Measurements from ENCODE around the gene RGS21. TPM values are rescaled to one million over a fixed set of nuclear protein-coding genes. Genes with fewer than 3 reads are reported as not detected.

Gene RGS21
- total and polyA plus RNA-seq, 2 of the 13 experiments (the other 11 are each of a cell fraction or from before 2014, with no cell fraction given) = not detected

DNA sequence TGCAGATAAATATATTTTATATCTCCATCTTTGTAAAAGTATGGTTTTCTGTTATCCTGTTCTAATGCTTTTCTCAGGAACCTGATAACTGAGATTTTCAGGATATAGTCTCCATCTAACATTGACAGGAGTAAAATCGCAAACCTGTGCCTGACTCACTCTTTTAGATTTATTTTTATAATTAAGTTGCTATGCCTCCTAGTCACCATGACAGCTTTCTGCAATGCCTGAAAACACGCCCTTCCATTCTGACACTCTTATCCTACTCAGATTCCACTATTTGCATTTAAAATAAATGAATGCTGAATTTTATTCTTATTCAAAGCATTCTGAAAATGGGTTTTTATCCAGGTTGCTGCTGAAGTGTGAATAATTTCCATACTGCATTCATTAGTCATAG is 62.8 kb downstream of the RGS21 start:
- Histone ChIP-seq H3K9me3 (ENCODE audit: low read length) (no peaks in the 10 kb centered on the region), H3K4me2 (ENCODE audit: low read depth, low read length) (no peak overlapping the region), H3K4me3 (replicated peaks in 1 of 3; ENCODE audit: insufficient read depth in 1 of 3, low read depth in 2 of 3, low read length in 3 of 3) (no peak overlapping the region), H3K36me3 (replicated peaks in 1 of 2; ENCODE audit: control insufficient read depth in 1 of 2, insufficient read depth in 2 of 2, low read length in 2 of 2) (no peaks in the 10 kb centered on the region), H3K27ac (ENCODE audit: extremely low read length, insufficient read depth, low read length) (no peak overlapping the region), H3K79me2 (ENCODE audit: insufficient read depth, low read length) (no peaks in the 10 kb centered on the region), H3K4me1 (ENCODE audit: insufficient read depth, low read length) (no peaks in the 10 kb centered on the region), H2AFZ (ENCODE audit: low read length) (no peak overlapping the region), H3K27me3 (ENCODE audit: control insufficient read depth in 1 of 2, insufficient read depth in 2 of 2, low read length in 2 of 2) (no peaks in the 10 kb centered on the region), H3K9ac (ENCODE audit: insufficient read depth, low read depth, low read length) (no peak overlapping the region), H4K20me1 (ENCODE audit: insufficient read depth, low read length) (no peaks in the 10 kb centered on the region)
- intact Hi-C loops (cut with micrococcal nuclease; ENCODE audit: unreplicated experiment) = no loop called here
- no peak for FAIRE-seq
- ChIA-PET POLR2A (no interaction called here), CTCF (ENCODE audit: low intra/inter-chr PET ratio, low total read pairs) (no interaction called here)
- ATAC-seq = no peak
- DNase-seq (ENCODE audit: low spot score) = no peak
- WGBS (ENCODE audit: low lambda C conversion rate) = 0% methylated on average over 2 of the region's 2 CpGs
- BruUV-seq (replicated peaks) = no TSS peak
- in situ Hi-C loops (cut with HindIII; ENCODE audit: extremely low pct_ligation_motif_present, low pct_unique_long_range_greater_than_20kb) = no loop called here
- no peak for TF ChIP-seq ZNF619 (CRISPR knock-in tag; IDR thresholded peaks at IDR 0.05)
- TF ChIP-seq ZNF761 (CRISPR knock-in tag; conservative IDR thresholded peaks at IDR 0.05) = no peak
- TF ChIP-seq, protein P1, sequence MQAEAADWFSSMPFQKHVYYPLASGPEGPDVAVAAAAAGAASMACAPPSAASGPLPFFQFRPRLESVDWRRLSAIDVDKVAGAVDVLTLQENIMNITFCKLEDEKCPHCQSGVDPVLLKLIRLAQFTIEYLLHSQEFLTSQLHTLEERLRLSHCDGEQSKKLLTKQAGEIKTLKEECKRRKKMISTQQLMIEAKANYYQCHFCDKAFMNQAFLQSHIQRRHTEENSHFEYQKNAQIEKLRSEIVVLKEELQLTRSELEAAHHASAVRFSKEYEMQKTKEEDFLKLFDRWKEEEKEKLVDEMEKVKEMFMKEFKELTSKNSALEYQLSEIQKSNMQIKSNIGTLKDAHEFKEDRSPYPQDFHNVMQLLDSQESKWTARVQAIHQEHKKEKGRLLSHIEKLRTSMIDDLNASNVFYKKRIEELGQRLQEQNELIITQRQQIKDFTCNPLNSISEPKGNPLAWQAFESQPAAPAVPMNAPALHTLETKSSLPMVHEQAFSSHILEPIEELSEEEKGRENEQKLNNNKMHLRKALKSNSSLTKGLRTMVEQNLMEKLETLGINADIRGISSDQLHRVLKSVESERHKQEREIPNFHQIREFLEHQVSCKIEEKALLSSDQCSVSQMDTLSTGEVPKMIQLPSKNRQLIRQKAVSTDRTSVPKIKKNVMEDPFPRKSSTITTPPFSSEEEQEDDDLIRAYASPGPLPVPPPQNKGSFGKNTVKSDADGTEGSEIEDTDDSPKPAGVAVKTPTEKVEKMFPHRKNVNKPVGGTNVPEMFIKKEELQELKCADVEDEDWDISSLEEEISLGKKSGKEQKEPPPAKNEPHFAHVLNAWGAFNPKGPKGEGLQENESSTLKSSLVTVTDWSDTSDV (CRISPR knock-in tag; IDR thresholded peaks at IDR 0.05) = no peak
- TF ChIP-seq, protein P2, sequence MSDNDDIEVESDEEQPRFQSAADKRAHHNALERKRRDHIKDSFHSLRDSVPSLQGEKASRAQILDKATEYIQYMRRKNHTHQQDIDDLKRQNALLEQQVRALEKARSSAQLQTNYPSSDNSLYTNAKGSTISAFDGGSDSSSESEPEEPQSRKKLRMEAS (IDR thresholded peaks at IDR 0.05) = no peak
- TF ChIP-seq SP1 (IDR thresholded peaks at IDR 0.05) = no peak
- no peak for TF ChIP-seq SP1 (CRISPR knock-in tag; IDR thresholded peaks at IDR 0.05)
- TF ChIP-seq, protein P3, sequence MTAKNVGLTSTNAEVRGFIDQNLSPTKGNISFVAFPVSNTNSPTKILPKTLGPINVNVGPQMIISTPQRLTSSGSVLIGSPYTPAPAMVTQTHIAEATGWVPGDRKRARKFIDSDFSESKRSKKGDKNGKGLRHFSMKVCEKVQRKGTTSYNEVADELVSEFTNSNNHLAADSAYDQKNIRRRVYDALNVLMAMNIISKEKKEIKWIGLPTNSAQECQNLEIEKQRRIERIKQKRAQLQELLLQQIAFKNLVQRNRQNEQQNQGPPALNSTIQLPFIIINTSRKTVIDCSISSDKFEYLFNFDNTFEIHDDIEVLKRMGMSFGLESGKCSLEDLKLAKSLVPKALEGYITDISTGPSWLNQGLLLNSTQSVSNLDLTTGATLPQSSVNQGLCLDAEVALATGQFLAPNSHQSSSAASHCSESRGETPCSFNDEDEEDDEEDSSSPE (CRISPR knock-in tag; IDR thresholded peaks at IDR 0.05) = no peak
- no peak for TF ChIP-seq MAZ (IDR thresholded peaks at IDR 0.05; ENCODE audit: borderline replicate concordance, low read depth, low read length)
- no peak for TF ChIP-seq MAZ (CRISPR knock-in tag; IDR thresholded peaks at IDR 0.05; ENCODE audit: low read depth)
- no peak for TF ChIP-seq NCOA5 (CRISPR knock-in tag; IDR thresholded peaks at IDR 0.05)
- TF ChIP-seq, protein P4, sequence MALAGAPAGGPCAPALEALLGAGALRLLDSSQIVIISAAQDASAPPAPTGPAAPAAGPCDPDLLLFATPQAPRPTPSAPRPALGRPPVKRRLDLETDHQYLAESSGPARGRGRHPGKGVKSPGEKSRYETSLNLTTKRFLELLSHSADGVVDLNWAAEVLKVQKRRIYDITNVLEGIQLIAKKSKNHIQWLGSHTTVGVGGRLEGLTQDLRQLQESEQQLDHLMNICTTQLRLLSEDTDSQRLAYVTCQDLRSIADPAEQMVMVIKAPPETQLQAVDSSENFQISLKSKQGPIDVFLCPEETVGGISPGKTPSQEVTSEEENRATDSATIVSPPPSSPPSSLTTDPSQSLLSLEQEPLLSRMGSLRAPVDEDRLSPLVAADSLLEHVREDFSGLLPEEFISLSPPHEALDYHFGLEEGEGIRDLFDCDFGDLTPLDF (CRISPR knock-in tag; IDR thresholded peaks at IDR 0.05) = no peak
- no peak for TF ChIP-seq RBFOX2 (IDR thresholded peaks at IDR 0.05; ENCODE audit: low read depth, low read length)
- TF ChIP-seq BRD4 (CRISPR knock-in tag; IDR thresholded peaks at IDR 0.05) = no peak
- TF ChIP-seq, protein P5, sequence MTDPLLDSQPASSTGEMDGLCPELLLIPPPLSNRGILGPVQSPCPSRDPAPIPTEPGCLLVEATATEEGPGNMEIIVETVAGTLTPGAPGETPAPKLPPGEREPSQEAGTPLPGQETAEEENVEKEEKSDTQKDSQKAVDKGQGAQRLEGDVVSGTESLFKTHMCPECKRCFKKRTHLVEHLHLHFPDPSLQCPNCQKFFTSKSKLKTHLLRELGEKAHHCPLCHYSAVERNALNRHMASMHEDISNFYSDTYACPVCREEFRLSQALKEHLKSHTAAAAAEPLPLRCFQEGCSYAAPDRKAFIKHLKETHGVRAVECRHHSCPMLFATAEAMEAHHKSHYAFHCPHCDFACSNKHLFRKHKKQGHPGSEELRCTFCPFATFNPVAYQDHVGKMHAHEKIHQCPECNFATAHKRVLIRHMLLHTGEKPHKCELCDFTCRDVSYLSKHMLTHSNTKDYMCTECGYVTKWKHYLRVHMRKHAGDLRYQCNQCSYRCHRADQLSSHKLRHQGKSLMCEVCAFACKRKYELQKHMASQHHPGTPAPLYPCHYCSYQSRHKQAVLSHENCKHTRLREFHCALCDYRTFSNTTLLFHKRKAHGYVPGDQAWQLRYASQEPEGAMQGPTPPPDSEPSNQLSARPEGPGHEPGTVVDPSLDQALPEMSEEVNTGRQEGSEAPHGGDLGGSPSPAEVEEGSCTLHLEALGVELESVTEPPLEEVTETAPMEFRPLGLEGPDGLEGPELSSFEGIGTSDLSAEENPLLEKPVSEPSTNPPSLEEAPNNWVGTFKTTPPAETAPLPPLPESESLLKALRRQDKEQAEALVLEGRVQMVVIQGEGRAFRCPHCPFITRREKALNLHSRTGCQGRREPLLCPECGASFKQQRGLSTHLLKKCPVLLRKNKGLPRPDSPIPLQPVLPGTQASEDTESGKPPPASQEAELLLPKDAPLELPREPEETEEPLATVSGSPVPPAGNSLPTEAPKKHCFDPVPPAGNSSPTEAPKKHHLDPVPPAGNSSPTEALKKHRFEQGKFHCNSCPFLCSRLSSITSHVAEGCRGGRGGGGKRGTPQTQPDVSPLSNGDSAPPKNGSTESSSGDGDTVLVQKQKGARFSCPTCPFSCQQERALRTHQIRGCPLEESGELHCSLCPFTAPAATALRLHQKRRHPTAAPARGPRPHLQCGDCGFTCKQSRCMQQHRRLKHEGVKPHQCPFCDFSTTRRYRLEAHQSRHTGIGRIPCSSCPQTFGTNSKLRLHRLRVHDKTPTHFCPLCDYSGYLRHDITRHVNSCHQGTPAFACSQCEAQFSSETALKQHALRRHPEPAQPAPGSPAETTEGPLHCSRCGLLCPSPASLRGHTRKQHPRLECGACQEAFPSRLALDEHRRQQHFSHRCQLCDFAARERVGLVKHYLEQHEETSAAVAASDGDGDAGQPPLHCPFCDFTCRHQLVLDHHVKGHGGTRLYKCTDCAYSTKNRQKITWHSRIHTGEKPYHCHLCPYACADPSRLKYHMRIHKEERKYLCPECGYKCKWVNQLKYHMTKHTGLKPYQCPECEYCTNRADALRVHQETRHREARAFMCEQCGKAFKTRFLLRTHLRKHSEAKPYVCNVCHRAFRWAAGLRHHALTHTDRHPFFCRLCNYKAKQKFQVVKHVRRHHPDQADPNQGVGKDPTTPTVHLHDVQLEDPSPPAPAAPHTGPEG (CRISPR knock-in tag; IDR thresholded peaks at IDR 0.05) = no peak

Measured in HepG2 (cell line).